ENCODE measurements around the gene IMMP2L. TPM values are rescaled to one million over a fixed set of nuclear protein-coding genes. Genes with fewer than 3 reads are reported as not detected.

The IMMP2L gene
- total RNA-seq, 1 experiment from 2014 or later = 8.8 TPM

GRCh38 chr7:110698576-110698975 is 863.7 kb downstream of the IMMP2L start:
- ChIA-PET POLR2A (no interaction called here), CTCF (no interaction called here)
- Histone ChIP-seq H3K36me3 (ENCODE audit: control insufficient read depth, insufficient read depth, low read length) (no peaks in the 10 kb centered on the region), H3K27ac (ENCODE audit: low read length) (no peak overlapping the region), H3K4me3 (ENCODE audit: low read depth in 2 of 2, low read length in 2 of 2) (no peak overlapping the region), H3K9me3 (ENCODE audit: control insufficient read depth, insufficient read depth, low read depth, low read length) (no peaks in the 10 kb centered on the region), H3K27me3 (ENCODE audit: control insufficient read depth, insufficient read depth, low read length) (no peaks in the 10 kb centered on the region), H3K4me1 (ENCODE audit: control insufficient read depth, insufficient read depth, low read length) (no peaks in the 10 kb centered on the region)
- in situ Hi-C loops (cut with HindIII; ENCODE audit: low pct_unique_long_range_greater_than_20kb, low sequenced_read_pairs) = no loop called here
- intact Hi-C loops (cut with micrococcal nuclease; ENCODE audit: unreplicated experiment) = no loop called here
- ATAC-seq (no peak), DNase-seq (ENCODE audit: low read depth, low spot score) (no peak)
- no TSS peak for BruUV-seq (replicated peaks)
- TF ChIP-seq TCF7L2 (IDR thresholded peaks at IDR 0.05; ENCODE audit: low read depth, low read length) (no peak), POLR2AphosphoS5 (IDR thresholded peaks at IDR 0.05; ENCODE audit: low read depth, low read length) (no peak), SIN3A (IDR thresholded peaks at IDR 0.05; ENCODE audit: borderline replicate concordance, insufficient read depth, low read depth, low read length) (no peak), CTCF (IDR thresholded peaks at IDR 0.05) (no peak), REST (IDR thresholded peaks at IDR 0.05; ENCODE audit: insufficient read depth in 1 of 2, low read depth in 2 of 2, low read length in 1 of 2) (no peak)

DNA sequence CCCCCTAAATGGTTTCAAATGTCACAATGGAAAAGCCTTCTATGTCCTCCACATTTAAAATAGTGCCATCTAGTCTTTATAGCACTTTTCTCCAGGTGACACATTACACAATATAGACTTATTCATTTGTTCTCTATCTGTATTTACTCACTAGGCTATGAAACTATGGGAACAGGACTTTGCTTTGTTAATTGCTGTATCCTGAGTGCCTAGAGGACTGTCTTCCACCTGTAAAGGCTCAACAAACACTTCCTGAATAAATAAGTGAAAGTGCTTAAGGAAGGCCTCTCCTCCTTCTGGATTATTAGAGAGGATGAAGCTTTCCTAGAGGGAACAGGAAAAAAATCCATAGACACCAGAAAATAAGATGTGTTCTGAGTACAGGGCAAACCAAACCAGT is 868.9 kb downstream of the IMMP2L start:
- Histone ChIP-seq H3K9me3 (ENCODE audit: control insufficient read depth, insufficient read depth, low read depth, low read length) (no peaks in the 10 kb centered on the region), H3K4me3 (ENCODE audit: low read depth in 2 of 2, low read length in 2 of 2) (no peak overlapping the region), H3K4me1 (ENCODE audit: control insufficient read depth, insufficient read depth, low read length) (no peaks in the 10 kb centered on the region), H3K27me3 (ENCODE audit: control insufficient read depth, insufficient read depth, low read length) (no peaks in the 10 kb centered on the region), H3K36me3 (ENCODE audit: control insufficient read depth, insufficient read depth, low read length) (no peaks in the 10 kb centered on the region), H3K27ac (ENCODE audit: low read length) (no peak overlapping the region)
- ChIA-PET POLR2A (no interaction called here), CTCF (no interaction called here)
- intact Hi-C loops (cut with micrococcal nuclease; ENCODE audit: unreplicated experiment) (no loop called here), in situ Hi-C loops (cut with HindIII; ENCODE audit: low pct_unique_long_range_greater_than_20kb, low sequenced_read_pairs) (no loop called here)
- BruUV-seq (replicated peaks) = no TSS peak
- DNase-seq (ENCODE audit: low read depth, low spot score) (no peak), ATAC-seq (no peak)
- no peak for TF ChIP-seq SIN3A (IDR thresholded peaks at IDR 0.05; ENCODE audit: borderline replicate concordance, insufficient read depth, low read depth, low read length)
- no peak for TF ChIP-seq TCF7L2 (IDR thresholded peaks at IDR 0.05; ENCODE audit: low read depth, low read length)
- no peak for TF ChIP-seq REST (IDR thresholded peaks at IDR 0.05; ENCODE audit: insufficient read depth in 1 of 2, low read depth in 2 of 2, low read length in 1 of 2)
- no peak for TF ChIP-seq POLR2AphosphoS5 (IDR thresholded peaks at IDR 0.05; ENCODE audit: low read depth, low read length)
- no peak for TF ChIP-seq CTCF (IDR thresholded peaks at IDR 0.05)
